SH-SY5Y (cell line): ENCODE measurements around the gene SEL1L.

ENCODE experiments used
- GATA2 ChIP-seq: IDR thresholded peaks from 2 replicates; pipeline ENCODE4 v1.6.1; 2011; ENCODE audit warnings: mild to moderate bottlenecking, low read depth, low read length
- GATA3 ChIP-seq: IDR thresholded peaks from 2 replicates; pipeline ENCODE4 v1.6.1; 2011; ENCODE audit warnings: low read depth, mild to moderate bottlenecking, low read length, moderate library complexity

Gene SEL1L

GRCh38 chr14:81536241-81536771, 2.7 kb upstream of the SEL1L start:
- TF ChIP-seq GATA2 (no peak), GATA3 (no peak)

GRCh38 chr14:81535396-81536164, 1.9 kb upstream of the SEL1L start:
- TF ChIP-seq GATA2 (no peak), GATA3 (no peak)

GRCh38 chr14:81534510-81535074, 939 bp upstream of the SEL1L start:
- no peak for TF ChIP-seq GATA3

GRCh38 chr14:81533212-81533535, 479 bp downstream of the SEL1L start:
- TF ChIP-seq GATA2: no peak
- no peak for TF ChIP-seq GATA3

- no peak for TF ChIP-seq GATA3
- TF ChIP-seq GATA2: no peak
Observed at GRCh38 chr14:81529391-81529790, 4.3 kb downstream of the SEL1L start.

GRCh38 chr14:81525129-81525528, 8.5 kb downstream of the SEL1L start:
- no peak for TF ChIP-seq GATA2
- TF ChIP-seq GATA3: no peak

GRCh38 chr14:81523616-81524015, 10.0 kb downstream of the SEL1L start:
- TF ChIP-seq GATA2 (no peak), GATA3 (no peak)

- TF ChIP-seq GATA2 (no peak), GATA3 (no peak)
Observed at GRCh38 chr14:81523016-81523415, 10.6 kb downstream of the SEL1L start.

GRCh38 chr14:81521356-81521755, 12.3 kb downstream of the SEL1L start:
- TF ChIP-seq GATA2 (no peak), GATA3 (no peak)

GRCh38 chr14:81519200-81520011, 14.2 kb downstream of the SEL1L start:
- TF ChIP-seq GATA2 (no peak), GATA3 (no peak)

- no peak for TF ChIP-seq GATA3
- no peak for TF ChIP-seq GATA2
Observed at GRCh38 chr14:81517798-81518398, 15.8 kb downstream of the SEL1L start.

- no peak for TF ChIP-seq GATA3
- no peak for TF ChIP-seq GATA2
Observed at GRCh38 chr14:81516986-81517797, 16.5 kb downstream of the SEL1L start.

- TF ChIP-seq GATA3 (no peak), GATA2 (no peak)
Observed at GRCh38 chr14:81511111-81511904, 22.3 kb downstream of the SEL1L start.

GRCh38 chr14:81509838-81510452, 23.7 kb downstream of the SEL1L start:
- TF ChIP-seq GATA3 (no peak), GATA2 (no peak)
